HCT116 (cell line): Measurements from ENCODE around the gene ICAM2. TPM values are rescaled to one million over a fixed set of nuclear protein-coding genes. Genes with fewer than 3 reads are reported as not detected.

ENCODE experiments used
- ATAC-seq: fragments of 200-7000 bp; cut with Tn5 transposase; 2 replicates; pipeline ENCODE4 v1.9.1; 2020; ENCODE audit warnings: mild to moderate bottlenecking, moderate library complexity
- BruUV-seq: library from RNA; stranded (reverse); fragments of 400-500 nt; replicated peaks from 2 replicates; lab custom pipeline; 2021; lab: Mats Ljungman, UMichigan
- CTCF ChIA-PET: fragments of 300-600 bp; sonication (Branson Sonifier 250); formaldehyde crosslinking; loops from one replicate; lab custom pipeline; 2021; ENCODE audit warnings: antibody characterized with exemption; lab: Charles Lee
- POLR2A ChIA-PET: fragments of 300-600, 350-600 bp; sonication (Branson Sonifier 250); formaldehyde crosslinking; loops from one replicate; lab custom pipeline; 2021; ENCODE audit warnings: antibody characterized with exemption; lab: Charles Lee
- RAD21 ChIA-PET, 2 experiments: fragments of 300-600 bp; sonication (Branson Sonifier 250); formaldehyde crosslinking; loops; one replicate each; lab custom pipeline; 2023; ENCODE audit warnings: low total read pairs in 2 of 2; ENCODE audit not compliant: uncharacterized antibody in 2 of 2, unreplicated experiment in 2 of 2, low non-redundant PET in 1 of 2; lab: Charles Lee
- DNase-seq: peaks from one replicate; pipeline ENCODE4 v3.0.0-alpha.2; 2010; ENCODE audit warnings: low read depth, low spot score
- H2AFZ ChIP-seq: fragments of 200-600 bp; shearing (Covaris generic), sonication (generic); 2 replicates; pipeline ENCODE4 v1.6.1; 2017; ENCODE audit warnings: low read depth, mixed run types, mixed read lengths, antibody characterized with exemption, low read length; ENCODE audit not compliant: poor library complexity, severe bottlenecking
- H3K27ac ChIP-seq: 2 replicates; pipeline ENCODE4 v1.5.1; 2012; ENCODE audit warnings: low read depth, low read length
- H3K27me3 ChIP-seq: fragments of 200-600 bp; sonication (generic); 2 replicates; pipeline ENCODE4 v1.6.1; 2016; ENCODE audit warnings: mixed run types, low read length, mixed read lengths; ENCODE audit not compliant: insufficient read depth
- H3K36me3 ChIP-seq, 2 experiments: fragments of 200-500 bp in 1 of 2; fragments of 200-600 bp in 1 of 2; sonication (Bioruptor generic) in 1 of 2; sonication (generic) in 1 of 2; 2 replicates each; pipeline versions ENCODE4 v1.5.1 to v1.6.1; 2014 to 2016; ENCODE audit warnings: low read length in 2 of 2, inconsistent platforms in 1 of 2, mixed read lengths in 1 of 2, mixed run types in 1 of 2; ENCODE audit not compliant: insufficient read depth in 2 of 2, control insufficient read depth in 1 of 2
- H3K4me1 ChIP-seq, 2 experiments: fragments of 200-600 bp in 1 of 2; sonication (generic) in 1 of 2; 2 replicates each; pipeline versions ENCODE4 v1.5.1 to v1.6.1; 2012 to 2017; ENCODE audit warnings: low read length in 2 of 2, inconsistent platforms in 1 of 2, mild to moderate bottlenecking in 1 of 2, mixed read lengths in 1 of 2, mixed run types in 1 of 2, moderate library complexity in 1 of 2; ENCODE audit not compliant: insufficient read depth in 2 of 2, control insufficient read depth in 1 of 2
- H3K4me2 ChIP-seq: fragments of 200-600 bp; sonication (generic); 2 replicates; pipeline ENCODE4 v1.6.1; 2017; ENCODE audit warnings: mixed run types, low read length, mixed read lengths
- H3K4me3 ChIP-seq, 2 experiments: fragments of 200-600 bp in 1 of 2; sonication (generic) in 1 of 2; replicated peaks in 1 of 2; 2 replicates each; pipeline ENCODE4 v1.5.1; 2011 to 2016; ENCODE audit warnings: low read length in 2 of 2, control low read depth in 1 of 2, low read depth in 1 of 2, mild to moderate bottlenecking in 1 of 2, mixed read lengths in 1 of 2, mixed run types in 1 of 2
- H3K79me2 ChIP-seq: fragments of 200-600 bp; sonication (generic); 2 replicates; pipeline ENCODE4 v1.6.1; 2017; ENCODE audit warnings: mild to moderate bottlenecking, mixed run types, low read length, moderate library complexity, mixed read lengths; ENCODE audit not compliant: insufficient read depth
- H3K9ac ChIP-seq: fragments of 200-600 bp; sonication (generic); 2 replicates; pipeline ENCODE4 v1.6.1; 2016; ENCODE audit warnings: low read length, mixed read lengths
- H3K9me2 ChIP-seq: fragments of 200-600 bp; sonication (generic), shearing (Covaris generic); 2 replicates; pipeline ENCODE4 v1.6.1; 2017; ENCODE audit warnings: mixed run types, mild to moderate bottlenecking, moderate library complexity; ENCODE audit not compliant: insufficient read depth
- H3K9me3 ChIP-seq, 2 experiments: fragments of 200-500 bp in 1 of 2; fragments of 200-600 bp in 1 of 2; sonication (Bioruptor generic) in 1 of 2; sonication (generic) in 1 of 2; 2 replicates each; pipeline ENCODE4 v1.6.1; 2014 to 2017; ENCODE audit warnings: low read length in 2 of 2, mixed read lengths in 2 of 2, inconsistent platforms in 1 of 2, low read depth in 1 of 2, mild to moderate bottlenecking in 1 of 2, mixed run types in 1 of 2, moderate library complexity in 1 of 2; ENCODE audit not compliant: control insufficient read depth in 1 of 2, insufficient read depth in 1 of 2
- H4K20me1 ChIP-seq: fragments of 200-600 bp; sonication (generic), shearing (Covaris generic); 2 replicates; pipeline ENCODE4 v1.6.1; 2017; ENCODE audit warnings: mixed run types, mild to moderate bottlenecking, moderate library complexity; ENCODE audit not compliant: insufficient read depth
- ATF3 ChIP-seq: IDR thresholded peaks from 2 replicates; pipeline ENCODE4 v1.6.1; 2012
- CEBPB ChIP-seq: IDR thresholded peaks from 2 replicates; pipeline ENCODE4 v1.6.1; 2012; ENCODE audit warnings: low read depth
- CTCF ChIP-seq, 3 experiments: fragments of 200-600 bp in 1 of 3; sonication (generic) in 1 of 3; IDR thresholded peaks in 2 of 3; conservative IDR thresholded peaks in 1 of 3; 2 replicates each; pipeline ENCODE4 v1.5.1; 2012 to 2017; ENCODE audit warnings: low read depth in 2 of 3, low read length in 2 of 3, antibody characterized with exemption in 1 of 3, borderline replicate concordance in 1 of 3, control low read depth in 1 of 3, mild to moderate bottlenecking in 1 of 3, mixed read lengths in 1 of 3, mixed run types in 1 of 3, moderate library complexity in 1 of 3; ENCODE audit not compliant: insufficient read depth in 1 of 3
- ELF1 ChIP-seq: IDR thresholded peaks from 2 replicates; pipeline ENCODE4 v1.6.1; 2012; ENCODE audit warnings: low read depth, borderline replicate concordance
- EZH2 ChIP-seq: fragments of 200-600 bp; sonication (generic); IDR thresholded peaks from 2 replicates; pipeline ENCODE4 v1.6.1; 2017; ENCODE audit warnings: antibody characterized with exemption, mixed run types
- EZH2phosphoT487 ChIP-seq: fragments of 200-600 bp; IDR thresholded peaks from 2 replicates; pipeline ENCODE4 v1.6.1; 2018; ENCODE audit warnings: antibody characterized with exemption, borderline replicate concordance
- JUND ChIP-seq: IDR thresholded peaks from 2 replicates; pipeline ENCODE4 v1.6.1; 2012
- MAX ChIP-seq: IDR thresholded peaks from 2 replicates; pipeline ENCODE4 v1.6.1; 2012
- POLR2A ChIP-seq: IDR thresholded peaks from 2 replicates; pipeline ENCODE4 v1.7.0; 2011; ENCODE audit warnings: borderline replicate concordance; ENCODE audit not compliant: insufficient read depth, insufficient read length; ENCODE audit errors: extremely low read depth
- RAD21 ChIP-seq: IDR thresholded peaks from 2 replicates; pipeline ENCODE4 v1.6.1; 2012; ENCODE audit warnings: low read depth, mild to moderate bottlenecking
- YY1 ChIP-seq: IDR thresholded peaks from 2 replicates; pipeline ENCODE4 v1.6.1; 2011; ENCODE audit warnings: low read length, low read depth, moderate library complexity, mild to moderate bottlenecking; ENCODE audit not compliant: insufficient replicate concordance; ENCODE audit errors: extremely low read depth
- ZFX ChIP-seq: fragments of 450-650 bp; IDR thresholded peaks from 2 replicates; pipeline ENCODE4 v1.6.1; 2017
- ZNF274 ChIP-seq: fragments of 200-500 bp; sonication (Bioruptor generic); IDR thresholded peaks from 2 replicates; pipeline ENCODE4 v1.6.1; 2014; ENCODE audit warnings: mild to moderate bottlenecking, low read depth, low read length, inconsistent platforms
- intact Hi-C: fragments of 100-400 bp; cut with micrococcal nuclease; formaldehyde crosslinking; loops from 2 replicates; pipeline ENCODE4 v1.10.0; 2022
- total RNA-seq: library from RNA; stranded (reverse); gene quantifications from one replicate; pipeline ENCODE4 v1.2.1, GENCODE V29; 2021; ENCODE audit not compliant: unreplicated experiment

ICAM2 gene
- total RNA-seq, 1 experiment from 2014 or later: 0.61 TPM

- Histone ChIP-seq H3K9ac (no peak overlapping the region), H3K4me3 (no peak overlapping the region), H4K20me1 (no peaks in the 10 kb centered on the region), H3K36me3 (no peaks in the 10 kb centered on the region), H3K27ac (no peak overlapping the region), H3K9me2 (no peaks in the 10 kb centered on the region), H3K9me3 (no peaks in the 10 kb centered on the region), H3K4me1 (peaks cover 0 to 6% of the 10 kb centered on the region in 2 experiments; a peak in 1 of 4 replicates), H3K79me2 (no peaks in the 10 kb centered on the region), H3K27me3 (no peaks in the 10 kb centered on the region), H3K4me2 (no peak overlapping the region), H2AFZ (no peak overlapping the region)
- CTCF ChIA-PET: interaction anchor here (1.2 to 7.6 kb wide), 2 partner anchors 57 to 101 kb away, joined by 3 to 519 read pairs; partner anchors contain the start of gene ERN1
- intact Hi-C loops: no loop called here
- DNase-seq (no peak), ATAC-seq (no peak)
- POLR2A ChIA-PET: no interaction called here
- no TSS peak for BruUV-seq
- TF ChIP-seq MAX: no peak
- TF ChIP-seq CTCF (IDR thresholded peaks at IDR 0.05 in 2 of 3, conservative IDR thresholded peaks at IDR 0.05 in 1 of 3; ENCODE audit: borderline replicate concordance in 1 of 3, insufficient read depth in 1 of 3, low read depth in 2 of 3, low read length in 2 of 3): no peak
- TF ChIP-seq RAD21: no peak
- TF ChIP-seq POLR2A: no peak
- no peak for TF ChIP-seq EZH2
- no peak for TF ChIP-seq CEBPB
- no peak for TF ChIP-seq ATF3
- no peak for TF ChIP-seq ELF1
- TF ChIP-seq ZNF274: no peak
- TF ChIP-seq YY1: no peak
- no peak for TF ChIP-seq ZFX
- TF ChIP-seq JUND: no peak
- no peak for TF ChIP-seq EZH2phosphoT487
- RAD21 ChIA-PET: no interaction called here
Observed at GRCh38 chr17:64032081-64032480, 11.6 kb upstream of the ICAM2 start.
